Pons (tissue), 1 donor: ENCODE results near the gene PTEN.
"Not testable (repeated sequence)": the region's sequence is repeated elsewhere in the genome, so short reads cannot be mapped to it uniquely, and the experiment has no call there.

Source experiments
- DNase-seq: peaks from one replicate; pipeline ENCODE4 v3.0.0-alpha.2; 2016; ENCODE audit warnings: low spot score

The PTEN gene

DNA sequence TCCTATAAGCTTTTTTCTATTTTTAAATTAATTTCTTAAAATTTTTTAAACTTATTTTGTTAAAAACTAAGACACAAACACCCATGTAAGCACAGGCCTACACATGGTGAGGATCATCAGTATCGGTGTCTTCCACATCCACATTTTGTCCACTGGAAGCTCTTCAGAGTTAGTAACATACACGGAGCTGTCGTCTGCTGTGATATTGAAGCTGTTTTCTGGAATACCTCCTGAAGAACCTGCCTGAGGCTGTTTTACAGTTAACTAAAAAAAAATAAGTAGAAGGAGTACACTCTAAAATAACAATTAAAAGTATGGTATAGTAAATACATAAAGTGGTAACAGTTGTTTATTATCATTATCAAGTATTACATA, 17.8 kb upstream of the PTEN start:
- no peak for DNase-seq

DNA sequence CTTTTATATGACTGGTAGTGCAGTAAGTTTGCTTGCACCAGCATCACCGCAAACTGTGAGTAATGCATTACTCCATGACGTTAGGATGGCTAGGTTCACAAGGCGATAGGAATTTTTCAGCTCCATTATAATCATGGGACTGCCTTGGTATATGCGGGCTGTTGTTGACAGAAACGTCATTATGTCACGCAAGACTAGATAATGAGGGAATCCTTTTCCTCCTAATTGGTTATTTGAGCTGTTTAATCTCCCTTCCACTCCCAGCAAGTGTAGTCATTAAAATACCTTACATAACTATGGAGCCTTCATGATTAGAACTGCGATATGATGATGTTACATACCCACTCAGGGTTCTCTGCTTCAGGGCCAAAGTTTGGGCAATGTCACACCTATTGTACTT, 17.4 kb upstream of the PTEN start:
- no peak for DNase-seq

DNA sequence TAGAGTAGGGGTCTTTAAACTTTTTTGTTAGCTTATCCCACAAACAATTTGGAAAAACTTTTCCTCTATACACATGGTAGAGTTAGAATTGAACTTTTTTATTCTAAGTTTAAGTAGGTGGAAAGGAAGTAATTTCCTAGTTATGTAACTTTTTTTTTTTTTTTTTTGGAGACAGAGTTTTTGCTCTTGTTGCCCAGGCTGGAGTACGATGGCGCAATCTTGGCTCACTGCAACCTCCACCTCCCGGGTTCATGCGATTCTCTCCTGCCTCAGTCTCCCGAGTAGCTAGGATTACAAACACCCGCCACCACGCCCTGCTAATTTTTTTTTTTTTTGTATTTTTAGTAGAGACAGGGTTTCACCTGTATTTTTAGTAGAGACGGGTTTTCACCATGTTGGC, 16.7 kb upstream of the PTEN start:
- DNase-seq, result not testable (repeated sequence)

DNA sequence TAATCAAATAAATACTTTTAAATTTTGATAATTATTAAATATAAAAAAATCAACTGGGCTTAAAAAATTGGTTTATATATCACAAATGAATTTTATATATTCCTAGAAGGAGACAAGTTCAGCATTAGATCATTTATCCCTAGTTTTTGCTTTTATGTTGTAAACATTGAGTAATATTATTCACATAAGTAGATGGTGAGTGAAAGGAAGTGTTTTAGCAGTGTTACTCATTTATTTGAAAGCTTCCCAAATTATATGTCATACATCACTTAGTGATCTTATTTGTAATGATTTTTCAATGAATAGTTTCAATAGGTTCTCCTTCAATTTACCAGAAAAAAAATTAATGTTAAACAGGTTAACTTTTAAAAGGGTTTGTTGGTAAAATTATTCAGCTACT, 15.9 kb upstream of the PTEN start:
- no peak for DNase-seq

DNA sequence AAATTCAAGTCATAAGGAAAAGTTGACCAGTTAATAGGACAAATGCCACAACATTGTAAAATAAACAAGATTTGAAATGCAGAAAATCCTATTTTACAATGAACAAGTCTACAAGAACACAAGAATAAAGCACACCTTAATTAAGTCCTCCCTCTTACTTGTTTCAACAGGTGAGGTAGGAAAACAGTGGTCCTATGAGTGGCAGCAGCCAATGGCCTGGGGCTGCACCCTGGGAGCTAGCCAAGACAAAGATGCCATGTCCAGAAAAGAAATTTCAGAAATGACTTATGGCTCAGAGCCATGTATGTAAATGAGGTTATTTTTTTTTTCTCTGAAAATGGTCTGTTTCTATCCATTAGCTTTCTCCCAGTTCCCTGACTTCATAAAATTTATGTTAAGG, 14.4 kb upstream of the PTEN start:
- DNase-seq, result no peak

DNA sequence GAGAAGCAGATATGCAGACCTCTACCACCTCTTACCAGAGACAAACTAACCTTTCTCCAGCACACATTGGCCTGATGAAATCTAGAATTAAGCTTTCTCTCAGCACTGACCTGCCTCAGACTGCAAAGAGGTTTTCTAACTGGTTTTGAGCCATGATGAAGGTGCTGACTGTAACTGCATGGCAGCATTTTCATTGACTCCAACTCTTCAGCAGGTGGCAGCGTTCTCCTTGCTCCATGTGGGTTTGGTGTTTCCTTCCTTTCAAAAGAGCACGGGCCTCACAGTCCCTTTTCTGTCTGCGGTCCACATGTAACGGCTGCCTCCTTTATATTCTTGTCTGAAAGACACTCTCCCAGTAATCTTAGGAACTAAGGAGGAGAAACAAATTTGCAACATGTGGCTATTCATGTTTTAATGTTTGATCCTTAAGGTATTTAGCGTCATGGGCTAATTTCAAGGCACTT, 12.7 kb upstream of the PTEN start:
- peak; percentile 70 for DNase-seq

DNA sequence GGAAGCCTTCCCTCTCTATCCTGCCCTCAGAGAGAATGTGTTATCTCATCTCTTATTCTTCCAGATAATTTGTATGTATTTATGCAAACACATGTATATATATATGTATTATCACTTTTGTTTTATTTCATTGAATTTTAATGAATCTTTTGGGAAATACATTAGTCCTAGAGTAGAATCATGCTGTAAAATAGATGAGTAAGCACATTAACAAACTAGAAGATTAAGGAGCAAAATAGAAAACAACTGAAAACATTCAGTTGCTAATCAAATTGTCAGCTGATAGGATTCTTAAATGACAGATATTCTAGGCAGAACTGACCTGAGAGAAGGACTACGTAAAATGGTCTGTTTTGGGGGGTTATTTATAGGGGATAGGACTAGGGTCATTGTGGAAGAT, 11.3 kb upstream of the PTEN start:
- no peak for DNase-seq

DNA sequence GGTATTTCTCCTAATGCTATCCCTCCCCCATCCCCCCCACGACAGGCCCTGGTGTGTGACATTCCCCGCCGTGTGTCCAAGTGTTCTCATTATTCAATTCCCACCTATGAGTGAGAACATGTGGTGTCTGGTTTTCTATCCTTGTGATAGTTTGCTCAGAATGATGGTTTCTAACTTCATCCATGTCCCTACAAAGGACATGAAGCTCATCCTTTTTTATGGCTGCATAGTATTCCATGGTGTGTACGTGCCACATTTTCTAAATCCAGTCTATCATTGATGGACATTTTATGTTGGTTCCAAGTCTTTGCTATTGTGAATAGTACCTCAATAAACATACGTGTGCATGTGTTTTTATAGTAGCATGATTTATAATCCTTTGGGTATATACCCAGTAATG, 8.2 kb upstream of the PTEN start:
- DNase-seq, result not testable (repeated sequence)

DNA sequence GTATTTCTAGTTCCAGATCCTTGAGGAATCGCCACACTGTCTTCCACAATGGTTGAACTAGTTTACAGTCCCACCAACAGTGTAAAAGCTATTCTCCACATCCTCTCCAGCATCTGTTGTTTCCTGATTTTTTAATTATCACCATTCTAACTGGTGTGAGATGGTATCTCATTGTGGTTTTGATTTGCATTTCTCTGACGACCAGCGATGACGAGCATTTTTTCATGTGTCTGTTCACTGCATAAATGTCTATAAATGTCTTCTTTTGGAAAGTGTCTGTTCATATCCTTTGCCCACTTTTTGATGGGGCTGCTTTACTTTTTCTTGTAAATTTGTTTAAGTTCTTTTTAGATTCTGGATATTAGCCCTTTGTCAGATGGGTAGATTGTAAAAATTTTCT, 7.8 kb upstream of the PTEN start:
- not testable (repeated sequence) for DNase-seq

DNA sequence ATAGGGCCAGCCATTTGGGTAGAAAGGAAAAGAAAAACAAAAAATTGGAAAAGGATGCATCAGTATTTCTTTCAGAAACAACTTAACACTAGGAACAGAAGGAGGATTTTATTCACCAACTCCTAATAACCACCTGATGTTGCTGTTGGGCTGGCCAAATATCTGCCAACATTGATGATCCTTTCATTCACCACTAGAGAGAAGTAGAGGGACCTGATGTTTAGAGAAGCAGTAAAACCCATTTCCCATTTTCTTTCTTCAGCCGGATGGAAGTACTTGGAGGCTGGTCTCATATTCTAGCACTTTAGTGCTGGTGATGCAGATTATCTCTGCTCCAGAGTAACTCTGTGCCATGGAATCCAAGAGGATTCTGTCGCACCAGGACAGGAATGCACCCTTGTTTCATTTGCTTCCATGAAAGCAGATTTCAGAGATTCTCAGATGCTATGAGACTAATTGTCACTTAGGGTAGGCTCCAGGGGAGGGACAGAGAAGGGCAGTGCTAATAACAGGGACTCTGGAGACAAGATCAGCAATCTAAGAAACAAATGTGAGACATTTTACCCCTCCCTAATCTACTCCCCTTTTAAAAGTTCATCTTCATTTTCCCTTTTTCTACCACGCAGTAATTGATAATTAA, 3.1 kb upstream of the PTEN start:
- DNase-seq, result peak; percentile 86

DNA sequence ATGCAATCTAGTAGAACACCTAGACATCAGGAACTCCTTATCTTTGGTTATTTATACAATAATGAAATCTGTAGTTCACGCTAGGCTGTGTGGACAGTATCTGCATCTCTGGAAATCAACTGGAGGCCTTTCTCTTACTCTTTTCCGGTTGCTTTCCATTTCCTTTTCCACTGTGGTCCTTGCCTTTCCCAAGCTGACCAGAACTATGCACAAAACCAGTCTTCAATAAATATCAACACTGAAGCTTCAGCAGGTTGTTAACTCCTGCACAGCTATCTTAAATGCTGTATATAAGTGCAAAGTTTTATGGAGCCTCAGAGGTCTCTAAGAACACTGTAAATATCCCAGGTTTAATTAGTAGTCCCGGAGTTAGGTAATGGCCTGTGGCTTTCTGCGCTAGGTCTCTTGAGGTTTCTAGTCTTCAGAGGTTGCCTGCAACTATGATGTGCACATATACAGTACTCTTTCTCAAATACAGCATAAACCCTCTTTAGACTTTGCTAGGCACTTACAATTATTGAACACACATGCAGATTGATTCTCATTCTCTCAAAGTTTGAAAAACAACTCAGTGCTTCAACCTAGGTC, 2.5 kb upstream of the PTEN start:
- DNase-seq, result no peak

DNA sequence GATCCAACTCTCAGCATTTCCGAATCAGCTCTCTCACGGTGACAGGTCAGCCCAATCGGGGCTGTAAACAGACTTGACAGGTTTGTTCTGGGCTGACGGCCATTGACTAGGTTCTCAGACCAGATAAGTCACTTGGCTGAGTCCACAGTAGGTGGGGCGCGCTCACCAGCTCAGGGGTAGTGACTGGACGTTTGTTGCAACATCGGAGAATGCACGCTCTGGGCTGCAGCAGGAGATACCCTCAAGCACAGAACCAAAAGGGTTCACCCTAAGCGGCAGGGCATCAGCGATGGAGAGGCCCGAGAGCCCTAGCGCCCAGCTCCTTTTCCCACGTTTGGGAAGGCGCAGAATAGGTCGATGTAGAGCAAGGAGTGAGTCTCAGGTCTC, 1.9 kb upstream of the PTEN start:
- DNase-seq, result peak; percentile 56

DNA sequence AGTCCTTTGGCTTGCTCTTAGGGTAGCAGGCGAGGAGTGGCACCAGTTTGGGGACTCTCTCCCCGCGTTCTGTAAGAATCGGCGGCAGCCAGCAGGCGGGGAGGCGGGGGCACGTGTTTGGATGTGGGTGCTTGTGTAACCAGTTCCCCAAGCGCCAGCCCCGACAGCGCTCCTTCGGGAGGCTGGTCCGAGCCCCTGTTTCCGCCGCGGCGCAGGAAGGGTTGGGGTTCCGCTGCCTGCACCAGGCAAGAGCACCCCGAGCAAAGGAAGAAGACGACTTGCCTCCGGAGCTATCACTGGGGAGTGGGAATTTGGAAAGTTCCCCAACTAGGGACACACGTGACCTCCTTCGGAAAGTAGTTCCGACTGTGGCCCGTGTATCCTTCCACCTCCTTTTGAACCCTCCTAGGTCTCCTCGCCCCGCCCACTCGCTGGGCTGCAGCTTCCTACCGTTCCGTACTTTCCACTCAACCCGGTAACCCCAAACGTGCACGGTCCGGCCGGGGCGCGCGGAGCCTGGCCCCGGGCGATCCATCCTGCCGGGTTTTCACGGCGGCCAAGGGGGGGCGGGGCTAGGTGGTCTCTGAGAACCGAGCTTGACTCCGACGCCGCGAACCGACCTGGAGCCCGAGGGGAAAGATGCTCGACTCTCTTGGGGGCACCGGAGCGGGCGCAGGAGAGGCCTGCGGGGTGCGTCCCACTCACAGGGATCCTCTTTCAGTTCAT, 1.3 kb upstream of the PTEN start:
- DNase-seq, result peak; percentile 93

DNA sequence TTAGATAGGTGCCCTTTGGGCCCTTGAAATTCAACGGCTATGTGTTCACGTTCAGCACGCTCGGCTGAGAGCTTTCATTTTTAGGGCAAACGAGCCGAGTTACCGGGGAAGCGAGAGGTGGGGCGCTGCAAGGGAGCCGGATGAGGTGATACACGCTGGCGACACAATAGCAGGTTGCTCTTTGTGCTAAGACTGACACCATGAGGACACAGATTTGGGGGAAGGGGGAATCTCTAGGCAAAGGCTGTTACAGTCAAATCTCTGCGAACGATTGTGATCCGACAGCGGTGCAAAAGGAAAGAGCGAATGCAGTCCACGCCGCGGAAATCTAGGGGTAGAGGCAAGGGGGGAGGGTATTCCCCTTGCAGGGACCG, 759 bp upstream of the PTEN start:
- peak; percentile 65 for DNase-seq

DNA sequence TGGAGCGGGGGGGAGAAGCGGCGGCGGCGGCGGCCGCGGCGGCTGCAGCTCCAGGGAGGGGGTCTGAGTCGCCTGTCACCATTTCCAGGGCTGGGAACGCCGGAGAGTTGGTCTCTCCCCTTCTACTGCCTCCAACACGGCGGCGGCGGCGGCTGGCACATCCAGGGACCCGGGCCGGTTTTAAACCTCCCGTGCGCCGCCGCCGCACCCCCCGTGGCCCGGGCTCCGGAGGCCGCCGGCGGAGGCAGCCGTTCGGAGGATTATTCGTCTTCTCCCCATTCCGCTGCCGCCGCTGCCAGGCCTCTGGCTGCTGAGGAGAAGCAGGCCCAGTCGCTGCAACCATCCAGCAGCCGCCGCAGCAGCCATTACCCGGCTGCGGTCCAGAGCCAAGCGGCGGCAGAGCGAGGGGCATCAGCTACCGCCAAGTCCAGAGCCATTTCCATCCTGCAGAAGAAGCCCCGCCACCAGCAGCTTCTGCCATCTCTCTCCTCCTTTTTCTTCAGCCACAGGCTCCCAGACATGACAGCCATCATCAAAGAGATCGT, 598 bp downstream of the PTEN start:
- DNase-seq, result not testable (repeated sequence)

DNA sequence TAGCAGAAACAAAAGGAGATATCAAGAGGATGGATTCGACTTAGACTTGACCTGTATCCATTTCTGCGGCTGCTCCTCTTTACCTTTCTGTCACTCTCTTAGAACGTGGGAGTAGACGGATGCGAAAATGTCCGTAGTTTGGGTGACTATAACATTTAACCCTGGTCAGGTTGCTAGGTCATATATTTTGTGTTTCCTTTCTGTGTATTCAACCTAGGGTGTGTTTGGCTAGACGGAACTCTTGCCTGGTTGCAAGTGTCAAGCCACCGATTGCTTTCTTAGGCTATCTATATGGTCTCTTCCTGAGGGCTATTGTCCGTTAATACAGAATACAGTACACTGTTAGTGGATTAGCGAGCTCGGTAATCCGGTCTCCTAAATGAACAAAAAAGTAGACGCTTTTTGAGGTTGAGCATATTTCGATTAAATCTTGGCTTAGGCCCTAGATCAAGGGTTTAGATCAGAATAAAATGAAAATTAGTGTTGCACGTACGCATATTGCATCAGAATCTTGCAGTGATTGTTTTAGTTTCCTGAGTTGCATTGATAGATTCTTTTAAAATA, 1.2 kb downstream of the PTEN start:
- DNase-seq, result peak; percentile 60

DNA sequence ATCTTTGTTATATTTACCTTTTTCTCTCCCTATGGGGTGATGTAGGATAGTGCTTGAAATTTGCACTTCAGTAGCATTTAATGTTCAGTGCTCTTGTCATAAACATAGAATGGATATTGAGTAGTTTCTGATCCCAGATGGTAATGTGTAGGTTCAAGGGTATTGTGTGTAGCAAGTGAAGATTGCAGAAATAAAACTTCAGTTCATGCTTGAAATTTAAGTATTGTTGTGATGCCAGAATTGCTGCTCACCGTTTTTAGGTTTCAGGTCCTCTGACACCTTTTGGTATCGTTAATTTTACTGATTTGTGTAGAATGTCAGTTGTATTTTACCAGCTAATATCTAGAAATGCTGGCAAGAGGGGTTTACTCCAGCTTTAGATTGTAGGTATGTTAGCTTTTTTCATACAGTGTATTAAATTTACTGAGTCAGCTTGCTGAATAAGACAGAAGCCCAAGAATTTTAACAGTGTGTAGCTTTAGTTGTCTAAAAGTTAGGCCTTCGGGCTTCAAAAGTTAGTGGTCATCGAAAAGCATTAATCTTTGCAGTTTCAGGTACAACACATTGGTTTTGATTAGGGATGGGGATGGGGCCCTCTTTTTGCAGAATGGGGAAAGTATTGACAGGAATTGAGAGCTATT, 1.9 kb downstream of the PTEN start:
- DNase-seq, result peak; percentile 29

DNA sequence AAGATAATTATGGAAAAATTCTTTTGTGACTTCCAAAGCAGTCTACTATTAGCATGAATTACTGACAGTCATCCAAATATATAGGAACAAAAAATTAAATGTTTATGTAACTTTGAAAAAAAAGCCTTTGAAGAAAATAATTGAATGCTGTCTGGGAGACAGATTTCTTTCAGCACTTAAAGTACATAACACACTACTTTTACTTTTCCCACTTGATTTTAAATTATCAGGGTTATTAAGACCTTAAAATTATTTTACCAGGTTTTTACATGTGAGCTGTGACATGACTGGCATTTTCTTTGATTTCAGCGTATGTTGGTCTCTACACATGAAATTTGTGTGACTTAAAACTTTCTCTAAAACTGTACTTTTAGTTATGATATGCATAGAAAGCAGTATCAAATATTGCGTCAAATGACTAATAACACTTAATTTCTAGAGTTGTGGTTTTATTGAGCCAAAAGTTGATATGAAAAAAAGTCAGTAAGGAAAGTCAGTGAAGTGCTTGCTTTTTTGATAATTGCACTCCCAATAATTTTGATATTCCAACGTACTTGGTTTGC, 3.1 kb downstream of the PTEN start:
- DNase-seq, result no peak

DNA sequence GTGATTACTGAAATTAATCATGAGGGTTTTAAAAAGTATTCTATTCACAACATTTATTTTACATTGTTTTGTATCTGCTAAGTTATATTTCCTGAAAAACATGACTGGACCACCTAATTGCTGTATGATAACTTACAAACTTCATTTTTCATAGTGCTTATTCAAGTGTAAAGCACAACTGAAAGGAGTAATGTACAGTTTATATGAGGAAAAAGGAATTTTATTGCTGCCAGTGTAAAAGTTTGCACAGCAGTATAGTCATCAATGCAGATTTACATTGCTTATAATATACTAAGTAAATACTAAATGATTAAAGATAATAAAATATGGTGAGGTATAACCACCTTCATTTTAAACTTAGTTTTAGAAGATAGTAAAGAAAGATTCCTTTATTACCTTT, 4.0 kb downstream of the PTEN start:
- no peak for DNase-seq

DNA sequence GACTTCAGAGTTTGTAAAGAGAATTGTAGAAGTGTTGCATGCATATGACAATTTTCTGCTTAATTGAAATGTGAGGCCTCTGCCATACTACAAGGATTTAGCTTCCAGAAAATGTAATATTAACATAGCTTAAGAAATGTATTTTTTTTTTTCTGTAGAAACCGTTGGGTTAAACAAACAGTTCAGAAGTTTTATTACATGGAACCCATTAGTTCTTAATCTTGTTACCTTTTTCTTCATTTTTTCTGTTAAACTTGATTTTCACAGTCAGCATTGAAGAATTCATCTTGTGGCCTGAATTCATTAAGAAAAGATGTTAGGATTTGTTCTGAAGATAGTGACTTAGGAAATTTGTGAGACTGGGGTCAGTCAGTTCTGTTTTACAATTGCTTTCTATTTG, 4.9 kb downstream of the PTEN start:
- DNase-seq, result no peak

DNA sequence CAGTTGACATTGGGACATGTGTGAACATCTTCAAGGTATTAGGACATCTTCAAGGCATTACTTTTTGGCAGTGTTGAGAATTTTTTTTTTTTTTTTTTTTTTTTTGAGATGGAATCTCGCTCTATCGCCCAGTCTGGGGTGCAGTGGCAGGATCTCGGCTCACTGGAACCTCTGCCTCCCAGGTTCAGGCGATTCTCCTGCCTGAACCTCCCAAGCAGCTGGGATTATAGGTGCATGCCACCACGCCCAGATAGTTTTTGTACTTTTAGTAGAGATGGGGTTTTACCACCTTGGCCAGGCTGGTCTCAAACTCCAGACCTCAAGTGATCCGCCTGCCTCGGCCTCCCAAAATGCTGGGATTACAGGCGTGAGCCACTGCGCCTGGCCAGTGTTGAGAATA, 5.7 kb downstream of the PTEN start:
- not testable (repeated sequence) for DNase-seq
